C4-2B (cell line): ENCODE measurements around the gene FGD5.
"Not testable (repeated sequence)": the region's sequence is repeated elsewhere in the genome, so short reads cannot be mapped to it uniquely, and the experiment has no call there.

Experiments
- H3K27ac ChIP-seq: fragments of 450-650 bp; 2 replicates; pipeline ENCODE4 v1.5.1; 2017
- CTCF ChIP-seq: fragments of 450-650 bp; conservative IDR thresholded peaks from 2 replicates; pipeline ENCODE4 v1.5.1; 2017; ENCODE audit warnings: mild to moderate bottlenecking
- ZFX ChIP-seq: fragments of 450-650 bp; IDR thresholded peaks from 2 replicates; pipeline ENCODE4 v1.6.1; 2017

The FGD5 gene

GRCh38 chr3:14897266-14897665 lies 78.5 kb downstream of the FGD5 start:
- H3K27ac ChIP-seq = no peak overlapping the region
- no peak for TF ChIP-seq ZFX
- no peak for TF ChIP-seq CTCF

GRCh38 chr3:14898929-14899328 lies 80.2 kb downstream of the FGD5 start:
- H3K27ac ChIP-seq = no peak overlapping the region
- TF ChIP-seq CTCF = no peak
- no peak for TF ChIP-seq ZFX

GRCh38 chr3:14899993-14900618 lies 81.3 kb downstream of the FGD5 start:
- no peak overlapping the region for H3K27ac ChIP-seq
- TF ChIP-seq ZFX (no peak), CTCF (no peak)

- no peak overlapping the region for H3K27ac ChIP-seq
- no peak for TF ChIP-seq ZFX
- TF ChIP-seq CTCF = no peak
Observed at GRCh38 chr3:14900881-14901873, 82.4 kb downstream of the FGD5 start.

- TF ChIP-seq ZFX (no peak), CTCF (no peak)
- H3K27ac ChIP-seq = no peak overlapping the region
Observed at GRCh38 chr3:14902719-14903118, 84.0 kb downstream of the FGD5 start.

GRCh38 chr3:14903501-14903900 lies 84.7 kb downstream of the FGD5 start:
- not testable (repeated sequence) for H3K27ac ChIP-seq

- H3K27ac ChIP-seq = no peak overlapping the region
- no peak for TF ChIP-seq ZFX
- no peak for TF ChIP-seq CTCF
Observed at GRCh38 chr3:14905055-14905657, 86.4 kb downstream of the FGD5 start.
